ENCODE data around the gene RPTOR. TPM values are rescaled to one million over a fixed set of nuclear protein-coding genes. Genes with fewer than 3 reads are reported as not detected.

The RPTOR gene
- total RNA-seq, 1 donor from 2014 or later, result 32.0 TPM

- Mint-ChIP-seq H3K36me3 (ENCODE audit: low read depth, unreplicated experiment) (peaks cover 27% of the 10 kb centered on the region), H3K27me3 (ENCODE audit: low read depth, unreplicated experiment) (no peaks in the 10 kb centered on the region), H3K27ac (ENCODE audit: unreplicated experiment) (no peak overlapping the region), H3K9me3 (ENCODE audit: unreplicated experiment) (no peaks in the 10 kb centered on the region), H3K4me3 (ENCODE audit: unreplicated experiment) (no peak overlapping the region), H3K4me1 (ENCODE audit: low read depth, unreplicated experiment) (peaks cover 4% of the 10 kb centered on the region)
- no peaks in the 10 kb centered on the region for H3K79me2 ChIP-seq (ENCODE audit: insufficient read depth, low read length)
- no peaks in the 10 kb centered on the region for H3K27me3 ChIP-seq (ENCODE audit: insufficient read depth, low read length)
- no peak overlapping the region for H3K4me2 ChIP-seq (ENCODE audit: low read length)
- DNase-seq (ENCODE audit: low read depth), result no peak
- H3K9ac ChIP-seq (ENCODE audit: low read length), result no peak overlapping the region
- H4K20me1 ChIP-seq (ENCODE audit: insufficient read depth, low read length), result no peaks in the 10 kb centered on the region
- no peaks in the 10 kb centered on the region for H3K9me3 ChIP-seq (ENCODE audit: insufficient read depth, low read depth, low read length)
- peaks cover 7% of the 10 kb centered on the region for H3K4me1 ChIP-seq (ENCODE audit: insufficient read depth, low read length)
- no peak for FAIRE-seq
- no peak for TF ChIP-seq EZH2 (IDR thresholded peaks at IDR 0.05; ENCODE audit: insufficient read depth, low read length)
- TF ChIP-seq, protein P1, sequence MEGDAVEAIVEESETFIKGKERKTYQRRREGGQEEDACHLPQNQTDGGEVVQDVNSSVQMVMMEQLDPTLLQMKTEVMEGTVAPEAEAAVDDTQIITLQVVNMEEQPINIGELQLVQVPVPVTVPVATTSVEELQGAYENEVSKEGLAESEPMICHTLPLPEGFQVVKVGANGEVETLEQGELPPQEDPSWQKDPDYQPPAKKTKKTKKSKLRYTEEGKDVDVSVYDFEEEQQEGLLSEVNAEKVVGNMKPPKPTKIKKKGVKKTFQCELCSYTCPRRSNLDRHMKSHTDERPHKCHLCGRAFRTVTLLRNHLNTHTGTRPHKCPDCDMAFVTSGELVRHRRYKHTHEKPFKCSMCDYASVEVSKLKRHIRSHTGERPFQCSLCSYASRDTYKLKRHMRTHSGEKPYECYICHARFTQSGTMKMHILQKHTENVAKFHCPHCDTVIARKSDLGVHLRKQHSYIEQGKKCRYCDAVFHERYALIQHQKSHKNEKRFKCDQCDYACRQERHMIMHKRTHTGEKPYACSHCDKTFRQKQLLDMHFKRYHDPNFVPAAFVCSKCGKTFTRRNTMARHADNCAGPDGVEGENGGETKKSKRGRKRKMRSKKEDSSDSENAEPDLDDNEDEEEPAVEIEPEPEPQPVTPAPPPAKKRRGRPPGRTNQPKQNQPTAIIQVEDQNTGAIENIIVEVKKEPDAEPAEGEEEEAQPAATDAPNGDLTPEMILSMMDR (IDR thresholded peaks at IDR 0.05; ENCODE audit: insufficient read depth, low read depth, low read length), result no peak
- H3K27ac ChIP-seq (ENCODE audit: low read depth, low read length), result no peak overlapping the region
- no peak overlapping the region for H3K4me3 ChIP-seq (ENCODE audit: insufficient read depth, low read depth, low read length)
- peaks cover 4% of the 10 kb centered on the region for H3K36me3 ChIP-seq (ENCODE audit: insufficient read depth, low read length)
- no peak overlapping the region for H2AFZ ChIP-seq (ENCODE audit: low read depth, low read length)
Observed at GRCh38 chr17:80845863-80846671, 301.4 kb downstream of the RPTOR start.

DNA sequence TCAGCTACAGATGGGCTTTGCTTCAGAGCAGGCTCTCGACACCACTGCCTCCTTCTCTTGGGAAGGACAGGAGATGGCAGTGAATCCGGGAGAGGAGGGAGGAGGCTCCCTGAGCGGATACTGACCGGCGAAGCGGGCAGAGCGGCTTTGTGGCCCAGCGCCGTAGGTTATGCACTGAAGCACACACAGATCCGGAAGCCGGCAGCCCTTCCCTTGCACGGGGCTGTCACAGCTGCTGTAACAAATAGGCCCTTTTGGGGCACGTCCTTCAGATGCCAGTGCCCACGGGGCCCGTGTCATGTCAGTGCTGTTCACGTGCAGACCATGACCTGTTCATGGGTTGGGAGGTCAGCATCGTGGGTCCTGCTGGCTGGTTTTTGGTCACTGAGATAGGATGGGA, 302.3 kb downstream of the RPTOR start:
- Histone ChIP-seq H4K20me1 (ENCODE audit: insufficient read depth, low read length) (no peaks in the 10 kb centered on the region), H3K27me3 (ENCODE audit: insufficient read depth, low read length) (no peaks in the 10 kb centered on the region), H3K4me3 (ENCODE audit: insufficient read depth, low read depth, low read length) (no peak overlapping the region), H3K4me1 (ENCODE audit: insufficient read depth, low read length) (peaks cover 7% of the 10 kb centered on the region), H3K27ac (ENCODE audit: low read depth, low read length) (no peak overlapping the region), H3K9me3 (ENCODE audit: insufficient read depth, low read depth, low read length) (no peaks in the 10 kb centered on the region), H3K9ac (ENCODE audit: low read length) (no peak overlapping the region), H2AFZ (ENCODE audit: low read depth, low read length) (no peak overlapping the region), H3K79me2 (ENCODE audit: insufficient read depth, low read length) (no peaks in the 10 kb centered on the region), H3K36me3 (ENCODE audit: insufficient read depth, low read length) (peaks cover 4% of the 10 kb centered on the region), H3K4me2 (ENCODE audit: low read length) (no peak overlapping the region)
- Mint-ChIP-seq H3K4me3 (ENCODE audit: unreplicated experiment) (no peak overlapping the region), H3K27me3 (ENCODE audit: low read depth, unreplicated experiment) (no peaks in the 10 kb centered on the region), H3K4me1 (ENCODE audit: low read depth, unreplicated experiment) (peaks cover 4% of the 10 kb centered on the region), H3K36me3 (ENCODE audit: low read depth, unreplicated experiment) (peaks cover 27% of the 10 kb centered on the region), H3K27ac (ENCODE audit: unreplicated experiment) (no peak overlapping the region), H3K9me3 (ENCODE audit: unreplicated experiment) (no peaks in the 10 kb centered on the region)
- DNase-seq (ENCODE audit: low read depth), result no peak
- no peak for FAIRE-seq
- TF ChIP-seq EZH2 (IDR thresholded peaks at IDR 0.05; ENCODE audit: insufficient read depth, low read length), result no peak
- TF ChIP-seq, protein P1 (IDR thresholded peaks at IDR 0.05; ENCODE audit: insufficient read depth, low read depth, low read length), result no peak
